ENCODE results near the gene UGT1A7.

DNA sequence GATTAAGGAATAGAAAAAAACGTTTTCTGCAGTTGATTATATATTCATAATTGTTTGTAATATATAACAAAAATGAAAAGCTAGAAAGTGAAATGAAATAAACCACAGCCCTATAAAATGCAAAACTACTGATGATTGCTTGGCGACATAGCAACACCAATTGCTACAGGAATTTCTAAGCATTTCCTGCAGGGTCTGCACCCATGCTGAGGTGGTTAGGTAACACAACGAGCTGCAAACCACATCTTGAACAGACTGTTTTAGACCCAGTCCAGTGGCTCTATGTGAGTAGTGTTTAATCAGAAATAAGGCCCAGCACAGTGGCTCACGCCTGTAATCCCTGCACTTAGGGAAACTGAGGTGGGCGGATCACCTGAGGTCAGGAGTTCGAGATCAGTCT lies 27.2 kb upstream of the UGT1A7 start:
- TF ChIP-seq POLR2A (IDR thresholded peaks at IDR 0.05) (no peak), CTCF (IDR thresholded peaks at IDR 0.05) (no peak)

Measured in esophagus squamous epithelium (tissue), 4 donors.